NOMO-1 treated with dmso at 0.1 percent for 144 hours (cell line): ENCODE measurements around the gene CCDC92B.

Experiments used
- DNase-seq: peaks from one replicate; lab custom pipeline; 2025; ENCODE audit not compliant: unreplicated experiment; lab: John Stamatoyannopoulos, UW

The CCDC92B gene

GRCh38 chr17:2723505-2723996, 25.9 kb downstream of the CCDC92B start:
- DNase-seq = no peak

- no peak for DNase-seq
These were observed 26.8 kb downstream of the CCDC92B start for GRCh38 chr17:2722611-2723010.

DNA sequence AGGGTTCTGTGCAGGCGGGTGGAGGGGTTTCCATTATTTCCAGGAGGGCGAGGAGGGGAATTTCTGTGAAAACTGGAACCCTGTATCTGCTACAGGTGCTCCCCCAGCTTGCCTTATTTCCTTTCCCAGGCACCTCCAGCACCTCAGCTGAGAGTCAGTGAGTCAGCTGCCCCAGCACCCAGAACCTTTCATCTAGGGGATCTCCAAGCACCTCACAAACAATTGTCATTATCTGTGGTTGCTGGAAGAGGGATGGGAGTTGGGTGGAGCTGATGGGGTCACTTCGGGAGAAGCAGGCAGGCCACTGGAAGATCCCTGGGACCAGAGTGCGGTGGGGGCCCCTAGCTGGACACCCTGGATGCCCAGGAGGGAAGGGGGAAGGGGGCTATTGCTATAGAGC, 27.8 kb downstream of the CCDC92B start:
- DNase-seq = no peak

DNA sequence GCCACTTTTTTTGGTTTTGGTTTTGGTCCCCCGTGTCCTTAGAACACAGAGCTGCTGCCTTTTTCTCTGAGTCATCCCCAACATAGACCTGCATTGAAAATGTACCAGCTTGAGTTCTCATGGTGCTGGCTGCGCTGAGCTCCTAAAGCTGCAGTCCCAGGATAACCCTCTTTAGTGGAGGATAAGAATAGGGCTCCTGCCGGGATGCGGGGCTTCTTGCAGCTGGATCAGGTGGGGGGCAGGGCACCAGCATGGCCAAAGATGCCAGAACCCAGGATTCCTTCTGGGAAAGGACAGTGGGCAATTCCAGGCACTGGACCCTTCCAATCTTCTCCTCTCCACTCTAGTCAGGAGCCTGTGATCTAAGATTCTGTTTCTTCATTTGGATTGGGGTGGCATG, 29.6 kb downstream of the CCDC92B start:
- DNase-seq = no peak

GRCh38 chr17:2718150-2718938, 31.1 kb downstream of the CCDC92B start:
- DNase-seq = no peak

DNA sequence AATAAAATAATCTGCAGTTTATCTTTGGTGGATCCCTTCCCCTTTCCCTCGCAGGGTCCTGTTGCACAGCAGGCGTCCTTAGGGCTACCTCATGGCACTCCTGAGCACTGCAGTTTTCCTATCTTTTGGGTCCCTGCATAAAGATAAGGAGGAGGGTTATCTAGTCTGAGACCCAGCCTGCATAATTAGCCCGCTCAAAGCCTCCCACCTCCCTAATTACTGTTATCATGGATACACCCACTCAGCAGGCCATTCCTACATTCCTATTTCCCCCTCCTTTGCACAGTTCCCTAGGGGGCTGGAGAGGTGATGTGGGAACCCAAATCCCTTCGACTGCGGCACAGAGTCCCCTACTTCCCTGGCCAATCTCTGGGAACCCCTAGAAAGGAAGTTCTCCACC, 32.8 kb downstream of the CCDC92B start:
- no peak for DNase-seq

DNA sequence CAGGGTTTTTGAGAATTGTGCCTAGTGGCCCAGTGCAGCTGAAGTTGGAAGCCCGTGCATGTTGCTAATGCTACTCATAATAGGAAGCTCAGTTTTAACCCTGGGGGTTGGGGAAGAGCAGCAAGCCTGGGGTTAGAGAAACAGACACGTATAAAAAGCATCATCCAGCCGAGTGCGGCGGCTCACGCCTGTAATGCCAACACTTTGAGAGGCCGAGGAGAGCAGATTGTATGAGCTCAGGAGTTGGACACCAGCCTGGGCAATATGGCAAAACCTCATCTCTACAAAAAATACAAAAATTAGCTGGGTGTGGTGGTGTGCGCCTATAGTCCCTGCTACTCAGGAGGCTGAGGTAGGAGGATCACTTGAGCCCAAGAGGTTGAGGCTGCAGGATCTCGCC, 35.6 kb downstream of the CCDC92B start:
- DNase-seq = no peak

DNA sequence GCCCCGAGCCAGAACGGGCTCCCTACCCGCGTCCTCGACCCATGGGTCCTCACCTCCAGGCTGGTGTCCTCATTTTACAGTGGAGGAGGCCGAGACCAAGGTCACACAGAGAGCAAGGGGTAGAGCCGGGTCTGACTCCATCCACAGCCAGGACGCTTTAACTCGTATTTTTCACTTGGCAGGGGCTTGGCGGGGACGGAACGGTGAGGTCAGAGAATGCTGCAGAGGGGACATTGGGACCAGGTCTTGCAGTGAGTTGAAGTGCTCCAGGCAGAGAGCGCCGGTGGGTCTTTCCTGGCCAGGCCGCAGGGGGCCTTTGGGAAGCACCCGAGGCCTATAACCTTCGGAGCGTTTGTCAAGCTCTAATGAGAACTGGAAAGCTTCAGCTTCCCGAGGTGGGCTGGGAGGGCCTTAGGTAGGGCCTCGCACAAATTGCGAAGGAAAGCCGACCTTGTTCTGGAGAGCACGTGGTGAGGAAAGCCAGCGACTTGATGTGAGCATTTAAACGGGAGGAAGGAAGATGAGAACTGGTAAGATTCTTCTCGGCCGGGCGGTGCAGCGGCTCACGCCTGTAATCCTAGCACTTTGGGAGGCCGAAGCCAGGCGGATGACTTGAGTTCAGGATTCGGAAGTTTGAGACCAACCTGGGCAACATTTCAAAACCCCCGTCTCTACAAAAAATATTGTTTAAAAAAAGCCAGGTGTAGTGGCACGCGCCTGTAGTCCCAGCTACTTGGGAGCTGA, 37.0 kb downstream of the CCDC92B start:
- no peak for DNase-seq

- peak; percentile 94 for DNase-seq
These were observed 37.7 kb downstream of the CCDC92B start, which contains the start of gene CLUH for GRCh38 chr17:2711608-2712299. Gene CLUH, minus strand, starts transcription at chr17:2711764. Its CDS starts 103 bp downstream, at chr17:2711661.

DNA sequence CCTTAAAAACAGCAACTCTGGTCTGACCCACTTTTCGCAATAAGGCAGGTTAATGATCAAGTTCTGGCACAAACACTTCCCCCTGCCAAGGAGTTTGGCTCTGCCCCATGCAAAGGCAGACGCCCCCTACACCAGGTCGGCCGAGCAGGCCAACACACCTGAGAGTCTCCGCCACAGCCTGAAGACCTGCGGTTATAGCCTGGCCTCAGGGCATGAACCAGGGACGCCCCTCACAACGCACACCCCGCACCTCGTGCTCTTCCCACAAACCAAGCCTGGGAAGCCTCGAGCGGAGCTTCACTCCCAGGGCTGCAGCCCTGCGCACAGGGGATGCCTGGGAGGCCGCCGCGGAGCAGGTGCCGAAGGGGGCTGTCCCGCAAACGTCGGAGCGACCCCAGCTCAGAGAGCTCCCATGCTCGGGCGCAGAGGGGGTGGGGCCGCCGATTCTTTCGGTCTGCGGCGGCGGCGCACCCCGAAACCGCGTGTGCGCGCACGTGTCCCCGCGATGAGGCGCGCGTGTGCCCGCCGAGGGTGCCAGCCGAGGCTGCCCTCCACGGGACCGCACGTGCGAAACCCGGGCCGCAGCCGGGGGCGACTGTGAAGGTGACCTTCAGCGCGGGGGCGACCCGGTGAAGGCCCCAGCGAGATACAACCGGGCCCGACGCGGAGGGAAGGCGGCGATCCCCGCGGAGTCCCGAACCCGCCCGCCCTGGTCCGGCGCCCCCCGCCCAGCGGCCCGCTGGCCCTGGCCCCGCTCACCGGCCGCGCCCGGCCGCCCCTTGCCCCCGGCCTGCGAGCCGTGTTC, 38.4 kb downstream of the CCDC92B start:
- no peak for DNase-seq

- DNase-seq = no peak
These were observed 39.2 kb downstream of the CCDC92B start for GRCh38 chr17:2710071-2710802.

DNA sequence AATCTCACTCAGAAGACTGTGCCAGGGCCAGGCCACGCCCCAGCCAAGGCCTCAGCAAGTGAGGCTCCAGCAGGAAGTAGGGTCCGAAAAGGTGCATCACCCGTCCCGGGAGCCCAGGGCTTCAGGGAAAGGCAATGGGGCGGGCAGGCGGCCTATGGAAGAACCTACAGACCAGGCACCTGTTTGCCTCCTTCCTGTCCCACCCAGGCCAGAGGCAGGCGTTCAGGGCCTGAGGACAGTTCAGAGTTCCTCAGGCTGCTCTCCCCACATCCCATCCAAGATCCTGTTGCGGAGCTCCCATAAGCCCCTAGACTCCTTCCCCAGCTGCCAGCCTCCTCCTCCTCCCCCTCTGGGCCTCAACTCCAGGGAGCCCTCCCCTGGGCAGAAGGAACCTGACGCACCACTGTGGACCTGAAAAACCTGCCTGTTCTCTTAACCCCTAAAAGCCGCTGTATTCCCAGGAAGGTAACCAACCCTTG, 40.2 kb downstream of the CCDC92B start:
- DNase-seq = no peak

- DNase-seq = no peak
These were observed 40.8 kb downstream of the CCDC92B start for GRCh38 chr17:2708585-2709182.

DNA sequence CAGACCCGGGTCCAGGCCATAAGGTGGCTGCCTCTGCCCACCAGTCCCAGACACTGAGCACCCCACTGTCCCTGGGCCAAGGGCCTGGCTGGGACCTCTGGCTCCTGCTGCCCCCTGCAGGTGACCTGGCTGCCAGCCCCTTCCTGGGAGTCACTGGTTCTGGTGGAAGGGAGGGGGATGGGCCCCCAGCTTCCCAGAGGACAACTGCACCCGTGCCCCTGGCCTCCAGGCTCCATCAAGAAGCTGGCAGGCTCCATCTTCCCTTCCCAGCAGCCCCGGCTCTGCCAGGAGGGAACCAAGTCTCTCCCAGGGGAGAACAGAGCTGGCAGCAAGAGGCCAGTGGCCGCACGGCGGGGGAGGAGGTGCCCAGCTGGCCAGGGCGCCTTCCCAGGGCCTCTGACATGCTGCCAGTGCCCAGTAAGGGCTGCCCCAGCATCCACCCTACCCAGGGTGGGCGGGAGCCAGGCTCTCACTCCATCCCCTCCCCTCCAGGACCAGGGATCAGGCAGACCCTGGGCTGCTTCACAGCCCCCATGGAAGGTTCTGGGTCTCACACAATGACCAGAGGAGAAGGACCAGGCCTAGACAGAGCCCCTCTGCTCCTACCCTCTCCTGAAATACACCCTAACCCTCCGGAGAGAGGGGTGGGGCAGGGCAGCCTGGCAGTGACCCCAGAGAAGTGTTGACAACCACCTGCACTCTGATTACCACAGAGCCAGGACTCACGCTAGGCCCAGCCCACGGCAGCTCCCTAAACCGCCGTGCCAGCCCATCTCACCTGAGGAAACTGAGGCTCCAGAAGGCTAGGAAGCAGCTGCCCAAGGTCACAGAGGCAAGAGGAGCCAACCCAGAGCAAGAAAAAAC, 41.5 kb downstream of the CCDC92B start:
- DNase-seq = no peak

DNA sequence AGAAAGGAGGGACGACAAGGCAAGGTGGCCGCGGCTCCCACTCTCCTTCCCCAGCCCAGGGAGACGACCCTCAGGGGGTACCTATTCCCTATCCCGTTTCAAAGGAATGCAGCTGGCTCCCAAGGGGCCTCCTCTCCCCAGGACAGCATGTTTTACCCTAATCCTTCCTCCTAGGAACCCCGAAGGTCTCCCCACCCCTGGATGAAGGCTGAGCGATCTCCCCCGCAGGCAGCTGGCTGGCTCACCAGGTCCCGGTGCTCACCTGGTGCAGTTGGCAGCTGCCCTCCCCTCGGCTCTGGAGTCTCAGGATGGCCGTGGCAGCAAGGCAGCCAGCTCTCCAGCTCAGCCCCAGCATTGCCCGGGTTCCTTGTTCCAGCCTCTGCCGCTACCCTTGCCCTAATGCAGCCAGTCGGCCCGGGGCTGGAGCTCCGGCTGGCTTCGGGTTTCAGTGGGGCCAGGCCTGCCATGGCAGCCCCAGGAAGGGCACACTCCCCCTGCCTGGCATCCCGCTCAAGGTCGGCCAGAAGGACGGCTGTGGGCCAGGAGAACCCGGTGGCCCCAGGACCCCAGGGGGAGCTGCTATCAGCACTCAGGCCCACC, 42.4 kb downstream of the CCDC92B start:
- DNase-seq = no peak

- DNase-seq = no peak
These were observed 43.3 kb downstream of the CCDC92B start for GRCh38 chr17:2705888-2706795.

DNA sequence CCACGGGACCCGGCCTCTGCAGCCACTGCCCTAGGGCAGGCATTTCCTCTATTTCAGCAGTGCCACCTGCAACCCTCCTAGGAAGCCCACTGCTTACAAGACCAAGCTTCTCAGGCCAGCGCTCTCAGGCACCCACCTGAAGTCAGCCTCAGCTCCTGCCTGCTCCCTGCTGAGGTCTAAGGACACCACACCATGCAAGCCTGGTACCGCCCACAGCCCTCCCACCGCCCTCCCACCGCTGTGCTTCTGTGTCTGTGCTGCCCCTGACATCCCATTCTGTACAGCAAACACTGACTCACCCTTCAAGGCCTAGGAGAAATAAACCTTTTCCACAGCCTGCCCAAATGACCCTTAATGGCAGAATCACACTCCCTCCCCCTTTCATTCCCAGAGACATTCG, 44.2 kb downstream of the CCDC92B start:
- no peak for DNase-seq
